Right lobe of liver (tissue), 4 donors: ENCODE data around the gene PGBD2.

Source experiments
- POLR2A ChIP-seq: fragments of 450-650 bp; IDR thresholded peaks from one replicate; pipeline ENCODE4 v1.6.1; 2017; ENCODE audit warnings: antibody characterized with exemption, mild to moderate bottlenecking
- TF ChIP-seq, protein P1 (sequence below), 4 donors: fragments of 200-600 bp in 3 of 4; fragments of 450-650 bp in 1 of 4; IDR thresholded peaks; one replicate each; pipeline versions ENCODE4 v1.5.1 to v1.8.0; 2016 to 2022; ENCODE audit warnings: antibody characterized with exemption in 4 of 4, mild to moderate bottlenecking in 2 of 4
- donor health status: DM: no; HTN: no; CAD: no.
- donor health status: DM: no; HTN: no; CAD: no.
- donor health status: DM: no; HTN: yes; CAD: no.

DNA sequence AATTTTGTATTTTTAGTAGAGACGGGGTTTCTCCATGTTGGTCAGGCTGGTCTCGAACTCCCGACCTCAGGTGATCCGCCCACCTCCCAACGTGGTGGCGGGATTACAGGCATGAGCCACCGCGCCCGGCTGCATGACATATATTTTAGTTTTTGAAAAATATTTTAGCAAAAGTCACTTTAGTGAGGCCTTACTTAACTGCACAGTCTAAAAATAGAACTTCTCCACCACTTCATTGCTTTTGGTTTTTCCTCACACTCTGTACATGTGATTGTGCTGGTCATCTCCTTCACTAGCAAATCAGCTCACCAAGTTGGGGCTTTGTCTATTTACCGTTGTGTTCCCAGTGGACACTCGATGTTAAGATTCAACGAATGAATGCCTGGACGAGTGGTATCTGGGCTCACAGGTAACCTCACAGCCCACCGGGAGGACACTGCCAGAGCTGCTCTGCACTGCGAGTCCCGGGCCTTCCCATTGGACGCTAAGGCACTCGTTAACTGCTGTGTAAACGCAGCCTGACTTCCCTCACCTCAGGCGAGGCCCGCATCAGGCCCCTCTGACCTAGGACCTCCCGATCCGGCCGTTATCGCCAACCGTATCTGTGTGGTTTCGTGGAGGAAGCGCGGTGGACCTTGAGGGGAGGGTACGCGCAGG is 33.2 kb upstream of the PGBD2 start:
- no peak for TF ChIP-seq POLR2A
- TF ChIP-seq, protein P1, sequence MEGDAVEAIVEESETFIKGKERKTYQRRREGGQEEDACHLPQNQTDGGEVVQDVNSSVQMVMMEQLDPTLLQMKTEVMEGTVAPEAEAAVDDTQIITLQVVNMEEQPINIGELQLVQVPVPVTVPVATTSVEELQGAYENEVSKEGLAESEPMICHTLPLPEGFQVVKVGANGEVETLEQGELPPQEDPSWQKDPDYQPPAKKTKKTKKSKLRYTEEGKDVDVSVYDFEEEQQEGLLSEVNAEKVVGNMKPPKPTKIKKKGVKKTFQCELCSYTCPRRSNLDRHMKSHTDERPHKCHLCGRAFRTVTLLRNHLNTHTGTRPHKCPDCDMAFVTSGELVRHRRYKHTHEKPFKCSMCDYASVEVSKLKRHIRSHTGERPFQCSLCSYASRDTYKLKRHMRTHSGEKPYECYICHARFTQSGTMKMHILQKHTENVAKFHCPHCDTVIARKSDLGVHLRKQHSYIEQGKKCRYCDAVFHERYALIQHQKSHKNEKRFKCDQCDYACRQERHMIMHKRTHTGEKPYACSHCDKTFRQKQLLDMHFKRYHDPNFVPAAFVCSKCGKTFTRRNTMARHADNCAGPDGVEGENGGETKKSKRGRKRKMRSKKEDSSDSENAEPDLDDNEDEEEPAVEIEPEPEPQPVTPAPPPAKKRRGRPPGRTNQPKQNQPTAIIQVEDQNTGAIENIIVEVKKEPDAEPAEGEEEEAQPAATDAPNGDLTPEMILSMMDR (IDR thresholded peaks at IDR 0.05) = no peak
